T-helper 1 cell treated with Interleukin-12 subunit alpha and Interleukin-12 subunit beta and Interleukin-4 antibody, amounts not matched to agents 30 ng/mL and 1 ng/mL, for 36 hours (primary cell): ENCODE data around the gene CCDC92B. TPM values are rescaled to one million over a fixed set of nuclear protein-coding genes. Genes with fewer than 3 reads are reported as not detected.

Experiments used
- intact Hi-C: fragments of 100-400 bp; cut with micrococcal nuclease; formaldehyde crosslinking; loops from one replicate; pipeline ENCODE4 v1.15.1; 2024
- total RNA-seq: library from RNA; stranded (reverse); gene quantifications from 2 replicates; pipeline ENCODE4 v1.2.3, GENCODE V29; 2022

The CCDC92B gene
- total RNA-seq, 1 donor from 2014 or later: 0.17 TPM

GRCh38 chr17:2780256-2780655 is 30.8 kb upstream of the CCDC92B start:
- intact Hi-C loops: no loop called here

DNA sequence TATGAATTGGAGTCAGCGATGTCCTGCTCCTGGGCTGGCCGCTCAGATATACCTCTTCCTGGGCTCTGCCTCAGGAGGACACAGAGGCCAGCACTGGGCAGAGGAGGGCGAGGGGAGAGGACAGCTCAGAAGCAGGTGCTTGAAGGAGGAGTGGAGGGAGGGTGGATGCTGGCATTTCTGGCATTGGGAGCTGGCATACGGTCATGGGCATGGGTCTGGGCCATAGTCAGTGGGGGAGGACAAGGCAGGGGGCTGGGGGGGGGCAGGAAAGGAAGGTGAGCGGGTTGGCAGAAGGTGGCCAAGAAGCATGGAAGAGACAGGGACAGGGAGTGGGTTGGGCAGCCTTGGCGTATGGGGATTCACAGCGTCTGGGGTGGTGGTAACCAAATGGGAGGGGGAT is 30.1 kb upstream of the CCDC92B start:
- intact Hi-C loops: no loop called here

- intact Hi-C loops: no loop called here
Measured at GRCh38 chr17:2778489-2778888, 29.0 kb upstream of the CCDC92B start.

DNA sequence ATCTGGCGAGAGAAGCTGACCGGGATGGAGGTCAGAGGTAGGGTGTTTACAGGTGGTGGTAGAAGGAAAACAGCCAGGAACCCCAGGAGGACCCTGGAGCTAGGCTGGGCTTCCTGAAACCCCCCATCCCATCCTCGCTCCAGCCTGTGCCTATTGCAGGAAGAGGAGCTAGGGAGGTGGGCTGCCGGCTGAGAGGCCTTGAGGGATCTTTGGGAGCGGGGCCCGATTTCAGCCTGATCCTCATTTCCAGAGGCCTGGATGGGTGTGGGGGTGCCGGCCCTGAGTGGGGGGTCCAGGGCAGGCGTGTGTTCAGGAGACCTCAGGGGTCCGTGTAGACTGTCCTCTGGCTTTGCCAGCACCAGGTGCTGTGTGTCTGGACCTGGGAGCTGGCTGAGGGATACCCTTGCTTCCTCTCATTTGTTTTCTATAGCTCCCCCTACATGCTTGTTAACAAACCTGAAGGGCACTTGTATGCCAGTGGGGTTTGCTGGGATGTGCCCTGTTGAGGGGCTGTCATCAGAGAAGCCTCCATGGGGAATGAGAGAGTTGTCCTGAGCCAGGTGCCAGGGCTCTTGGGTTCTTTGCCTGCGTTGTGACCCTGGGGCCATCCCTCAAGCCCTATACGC is 27.9 kb upstream of the CCDC92B start:
- intact Hi-C loops: no loop called here

- intact Hi-C loops: no loop called here
Measured at GRCh38 chr17:2776589-2777241, 27.3 kb upstream of the CCDC92B start.

GRCh38 chr17:2775206-2775605 is 25.8 kb upstream of the CCDC92B start:
- intact Hi-C loops: no loop called here

GRCh38 chr17:2770129-2770528 is 20.7 kb upstream of the CCDC92B start:
- intact Hi-C loops: no loop called here

- intact Hi-C loops: no loop called here
Measured at GRCh38 chr17:2758870-2759269, 9.4 kb upstream of the CCDC92B start.

DNA sequence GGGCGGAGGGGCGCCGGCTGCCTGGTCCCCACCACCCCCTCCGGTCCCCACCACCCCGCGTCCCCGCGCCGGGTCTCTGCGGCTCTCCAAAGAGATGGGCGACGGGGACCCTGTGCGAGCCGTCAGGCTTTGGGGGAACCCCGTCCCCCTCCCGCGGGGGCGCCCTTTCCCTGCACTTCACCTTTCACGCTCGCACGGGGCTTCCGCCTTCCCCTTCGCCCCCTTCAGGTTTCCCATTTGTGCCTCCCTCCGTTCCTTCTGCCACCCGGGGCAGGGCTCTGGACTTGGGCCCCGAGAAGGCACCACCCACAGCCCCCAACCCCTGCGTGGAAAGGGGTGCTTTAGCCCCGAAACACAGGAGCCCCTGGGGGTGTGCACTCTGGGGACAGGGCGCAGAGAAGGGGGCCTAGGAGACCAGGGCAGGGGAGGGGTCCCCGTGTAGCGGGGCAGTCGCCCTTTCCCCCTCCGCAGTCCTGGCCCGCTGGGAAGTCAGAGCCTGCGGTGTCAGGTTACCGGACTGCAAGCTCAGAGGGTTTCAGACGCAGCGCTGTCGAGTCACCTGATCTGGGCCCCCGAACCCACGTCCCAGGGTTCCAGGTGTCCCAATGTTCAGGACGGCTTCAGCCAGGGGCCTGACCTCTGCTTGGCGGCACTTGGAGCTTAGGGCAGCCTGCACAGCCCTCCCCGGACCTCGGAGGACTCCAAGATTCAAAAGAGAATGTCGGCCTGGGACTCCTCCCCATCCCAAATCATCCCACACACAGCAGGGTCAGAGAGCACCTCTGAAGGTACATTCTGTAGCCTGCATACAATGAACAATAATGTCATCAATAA is 6.7 kb upstream of the CCDC92B start:
- intact Hi-C loops: no loop called here

DNA sequence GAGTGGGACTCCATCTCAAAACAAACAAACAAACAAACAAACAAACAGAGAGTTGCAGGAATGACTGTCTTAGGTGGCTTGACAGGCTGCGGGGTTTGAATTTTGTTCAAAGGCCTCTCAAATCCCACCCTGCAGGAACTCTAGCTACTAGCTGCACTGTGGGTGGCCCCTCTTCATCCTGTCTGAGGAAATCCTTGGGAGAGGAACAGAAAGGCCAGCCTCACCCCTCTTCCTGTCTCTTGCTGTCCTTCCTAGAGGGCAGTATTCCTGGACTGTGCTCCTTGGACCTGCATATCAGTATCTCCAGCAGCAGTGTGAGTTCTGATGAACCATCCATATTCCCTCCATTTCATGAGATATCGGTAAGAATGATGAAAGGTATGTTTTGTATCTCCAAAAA is 2.0 kb upstream of the CCDC92B start:
- intact Hi-C loops: no loop called here

DNA sequence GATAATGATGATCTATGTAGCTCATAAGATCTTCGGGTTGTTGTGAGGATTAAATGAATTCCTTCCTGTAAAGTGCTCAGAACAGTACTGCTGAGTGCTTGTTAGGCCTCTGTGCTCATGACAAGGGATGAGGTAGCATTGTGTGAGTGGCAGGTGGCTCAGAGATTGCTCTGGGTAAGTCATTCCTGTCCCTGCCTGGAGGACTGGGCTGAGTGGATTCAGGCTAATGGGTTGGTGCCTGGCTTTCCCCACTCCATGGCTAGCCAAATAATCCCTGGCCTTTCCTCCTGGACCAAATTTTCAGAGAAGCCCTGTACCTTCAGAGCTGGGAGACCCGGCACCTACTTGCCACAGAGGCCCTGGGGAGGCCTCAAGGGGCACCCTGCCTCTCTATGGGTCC is 1.3 kb upstream of the CCDC92B start:
- intact Hi-C loops: no loop called here

GRCh38 chr17:2749784-2750181 is 331 bp upstream of the CCDC92B start:
- intact Hi-C loops: no loop called here

DNA sequence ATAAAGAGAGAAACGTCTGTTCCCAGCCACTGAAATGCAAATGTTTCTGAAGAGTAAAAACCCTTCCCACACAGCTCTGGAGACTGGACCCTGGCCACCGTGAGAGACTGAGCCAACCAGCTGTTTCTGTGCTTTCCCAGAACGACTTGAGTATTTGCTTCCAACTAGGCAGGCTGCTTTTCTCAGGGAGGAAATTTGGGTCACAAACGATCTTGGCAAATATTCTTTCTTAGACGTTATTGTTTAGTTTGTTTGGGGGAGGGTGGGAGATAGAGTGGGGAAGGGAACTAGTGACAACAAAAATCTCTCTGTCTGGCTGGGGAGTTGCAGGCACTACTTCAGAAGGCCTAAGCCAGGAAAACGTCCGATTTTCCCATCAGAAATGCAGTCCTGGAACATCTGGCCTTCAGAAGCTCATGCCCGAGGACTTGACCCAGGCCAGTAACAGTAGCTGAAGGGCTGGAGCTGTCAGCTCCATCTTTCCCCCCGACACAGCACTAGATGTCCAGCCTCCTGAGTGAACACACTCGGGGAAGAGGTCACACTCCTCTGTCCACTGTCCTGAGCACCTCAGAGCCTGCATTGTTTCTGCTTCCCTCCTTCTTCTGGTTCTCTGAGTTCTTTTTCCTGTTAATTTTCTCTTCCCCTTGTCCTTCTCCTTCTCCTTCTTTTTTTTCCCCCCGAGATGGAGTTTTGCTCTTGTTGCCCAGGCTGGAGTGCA is 4.0 kb downstream of the CCDC92B start:
- intact Hi-C loops: no loop called here

DNA sequence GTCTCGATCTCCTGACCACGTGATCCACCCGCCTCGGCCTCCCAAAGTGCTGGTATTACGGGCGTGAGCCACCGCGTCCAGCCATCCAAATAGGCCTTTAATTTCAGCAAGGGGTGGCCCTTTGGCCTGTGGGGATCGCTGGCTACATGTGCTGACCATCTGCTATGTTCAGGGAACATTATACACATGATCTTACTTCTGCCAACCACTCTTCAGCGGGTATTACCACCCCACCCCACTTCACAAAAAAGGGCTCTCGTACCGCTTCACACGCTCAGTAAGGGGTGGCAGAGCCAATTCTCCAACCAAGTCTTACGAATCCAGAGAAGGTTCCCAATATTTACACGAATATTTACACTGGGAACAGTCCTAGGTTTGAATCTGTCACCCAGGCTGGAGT is 11.8 kb downstream of the CCDC92B start:
- intact Hi-C loops: no loop called here

- intact Hi-C loops: no loop called here
Measured at GRCh38 chr17:2736956-2737355, 12.5 kb downstream of the CCDC92B start.

DNA sequence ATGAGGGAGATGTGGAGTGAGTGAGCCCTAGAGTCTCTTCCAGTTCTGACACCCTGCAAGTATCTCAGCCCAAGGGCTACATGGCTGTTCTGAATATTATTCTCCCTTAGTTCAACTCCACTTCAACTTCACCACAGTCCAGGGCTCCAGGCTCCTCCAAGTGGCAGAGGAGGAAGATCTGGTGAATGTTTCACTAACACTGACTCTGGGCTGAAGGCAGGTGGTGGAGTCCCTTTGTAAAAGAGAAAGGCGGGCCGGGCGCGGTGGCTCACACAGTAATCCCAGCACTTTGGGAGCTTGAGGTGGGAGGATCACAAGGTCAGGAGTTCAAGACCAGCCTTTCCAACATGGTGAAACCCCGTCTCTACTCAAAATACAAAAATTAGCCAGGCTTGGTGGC is 13.6 kb downstream of the CCDC92B start:
- intact Hi-C loops: no loop called here

DNA sequence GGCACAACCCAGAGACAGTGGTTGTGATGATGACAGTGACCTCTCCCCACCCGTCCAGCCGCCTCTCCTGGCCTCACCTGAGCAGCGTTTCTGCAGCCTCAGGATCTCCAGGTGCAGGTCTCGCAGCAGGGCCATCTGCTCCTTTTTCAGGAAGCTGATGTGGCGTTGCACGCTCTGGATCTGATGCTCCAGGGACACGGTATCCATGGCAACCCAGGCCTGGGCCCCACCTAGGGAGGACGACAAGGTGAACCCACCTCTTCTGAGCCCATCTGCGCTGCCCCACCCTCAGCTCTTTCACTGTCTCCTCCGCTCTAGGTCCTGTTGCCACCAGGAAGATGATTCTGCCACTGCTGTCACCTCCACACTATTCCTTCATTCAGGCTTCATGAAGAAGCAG is 14.5 kb downstream of the CCDC92B start:
- intact Hi-C loops: no loop called here

DNA sequence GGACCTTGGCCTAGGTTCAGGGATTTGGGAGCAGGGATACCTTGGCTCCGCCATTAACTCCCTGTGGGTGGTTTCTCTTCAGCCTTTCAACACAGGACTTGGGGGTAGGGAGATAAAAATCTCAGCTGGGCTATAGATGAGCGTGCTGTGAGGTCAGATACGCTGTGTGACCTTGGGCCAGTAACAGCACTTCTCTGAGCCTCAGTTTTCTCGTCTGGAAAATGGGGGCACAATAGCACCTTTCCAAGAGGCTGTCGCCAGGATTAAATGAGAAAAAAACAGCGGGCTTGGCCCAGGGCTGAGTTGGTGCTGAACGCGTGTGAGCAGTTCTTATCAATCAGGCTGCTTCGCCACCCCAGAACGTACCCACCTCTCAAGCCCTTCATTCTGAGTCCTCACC is 17.6 kb downstream of the CCDC92B start:
- intact Hi-C loops: no loop called here

- intact Hi-C loops: no loop called here
Measured at GRCh38 chr17:2730764-2731353, 18.6 kb downstream of the CCDC92B start.

- intact Hi-C loops: no loop called here
Measured at GRCh38 chr17:2724784-2725164, 24.7 kb downstream of the CCDC92B start.

- intact Hi-C loops: no loop called here
Measured at GRCh38 chr17:2723997-2724783, 25.3 kb downstream of the CCDC92B start.
